GM18508 (cell line): Measurements from ENCODE around the gene SERPINA1.
"Not testable (repeated sequence)": the region's sequence is repeated elsewhere in the genome, so short reads cannot be mapped to it uniquely, and the experiment has no call there.

Experiments
- ATAC-seq: cut with Tn5 transposase; IDR thresholded peaks from one replicate; pipeline ENCODE4 v1.9.1; 2021; ENCODE audit warnings: moderate number of reproducible peaks; ENCODE audit not compliant: insufficient read depth, unreplicated experiment

The SERPINA1 gene

GRCh38 chr14:94354638-94355185 lies 33.7 kb downstream of the SERPINA1 start:
- no peak for ATAC-seq

GRCh38 chr14:94354190-94354589 lies 34.2 kb downstream of the SERPINA1 start:
- not testable (repeated sequence) for ATAC-seq

- ATAC-seq = no peak
These were observed 39.1 kb downstream of the SERPINA1 start for GRCh38 chr14:94349276-94349675.

GRCh38 chr14:94348836-94349235 lies 39.6 kb downstream of the SERPINA1 start:
- no peak for ATAC-seq

GRCh38 chr14:94346841-94347240 lies 41.6 kb downstream of the SERPINA1 start:
- peak; percentile 22 for ATAC-seq

- ATAC-seq = peak; percentile 42
These were observed 42.2 kb downstream of the SERPINA1 start for GRCh38 chr14:94346065-94346786.

GRCh38 chr14:94345344-94346064 lies 42.9 kb downstream of the SERPINA1 start:
- no peak for ATAC-seq

GRCh38 chr14:94344389-94344788 lies 44.0 kb downstream of the SERPINA1 start:
- no peak for ATAC-seq

- ATAC-seq = no peak
These were observed 45.0 kb downstream of the SERPINA1 start for GRCh38 chr14:94343238-94344005.

GRCh38 chr14:94342334-94342934 lies 46.0 kb downstream of the SERPINA1 start:
- ATAC-seq = no peak

- no peak for ATAC-seq
These were observed 46.6 kb downstream of the SERPINA1 start for GRCh38 chr14:94341656-94342333.

GRCh38 chr14:94340533-94340932 lies 47.9 kb downstream of the SERPINA1 start:
- ATAC-seq = no peak

GRCh38 chr14:94338023-94338422 lies 50.4 kb downstream of the SERPINA1 start:
- ATAC-seq = no peak

- no peak for ATAC-seq
These were observed 51.1 kb downstream of the SERPINA1 start for GRCh38 chr14:94337274-94337673.

- ATAC-seq = no peak
These were observed 53.5 kb downstream of the SERPINA1 start for GRCh38 chr14:94334872-94335271.

- no peak for ATAC-seq
These were observed 55.8 kb downstream of the SERPINA1 start for GRCh38 chr14:94332587-94332986.

- no peak for ATAC-seq
These were observed 56.3 kb downstream of the SERPINA1 start for GRCh38 chr14:94332063-94332583.

- no peak for ATAC-seq
These were observed 56.9 kb downstream of the SERPINA1 start for GRCh38 chr14:94331462-94331861.

GRCh38 chr14:94330857-94331256 lies 57.5 kb downstream of the SERPINA1 start:
- no peak for ATAC-seq

- no peak for ATAC-seq
These were observed 58.0 kb downstream of the SERPINA1 start for GRCh38 chr14:94330432-94330831.
